GM21367 (cell line): ENCODE data around the gene RASA4B.
A peak's percentile ranks its signal among the peaks of the same experiment; 100 is the strongest.
"Not testable (repeated sequence)": the region's sequence is repeated elsewhere in the genome, so short reads cannot be mapped to it uniquely, and the experiment has no call there.

Experiments used
- ATAC-seq: cut with Tn5 transposase; IDR thresholded peaks from one replicate; pipeline ENCODE4 v1.9.1; 2021; ENCODE audit not compliant: unreplicated experiment

RASA4B gene

GRCh38 chr7:102517550-102518147 lies at the start of gene RASA4B:
Gene RASA4B (minus strand): TSS chr7:102517777. CDS start chr7:102517710, 67 bp downstream.
- ATAC-seq = peak; percentile 59

GRCh38 chr7:102550808-102551422 lies 33.3 kb upstream of the RASA4B start, which contains the start of gene SPDYE2:
Gene SPDYE2 (plus strand): TSS chr7:102551226. CDS start chr7:102553256, 2,030 bp downstream.
- ATAC-seq = not testable (repeated sequence)

- ATAC-seq = peak; percentile 76
Measured at GRCh38 chr7:102546353-102546752, 28.8 kb upstream of the RASA4B start.

- ATAC-seq = not testable (repeated sequence)
Measured at GRCh38 chr7:102545288-102545687, 27.7 kb upstream of the RASA4B start.

- ATAC-seq = not testable (repeated sequence)
Measured at GRCh38 chr7:102544372-102544771, 26.8 kb upstream of the RASA4B start.

GRCh38 chr7:102543596-102543995 lies 26.0 kb upstream of the RASA4B start, which contains the start of gene UPK3BL2:
Gene UPK3BL2 (minus strand): TSS chr7:102543696. CDS start chr7:102543636, 60 bp downstream.
- ATAC-seq = not testable (repeated sequence)

GRCh38 chr7:102542771-102543170 lies 25.2 kb upstream of the RASA4B start:
- not testable (repeated sequence) for ATAC-seq

GRCh38 chr7:102542083-102542482 lies 24.5 kb upstream of the RASA4B start:
- ATAC-seq = not testable (repeated sequence)

GRCh38 chr7:102540604-102541003 lies 23.0 kb upstream of the RASA4B start:
- not testable (repeated sequence) for ATAC-seq

- not testable (repeated sequence) for ATAC-seq
Measured at GRCh38 chr7:102535062-102535615, 17.6 kb upstream of the RASA4B start.

- ATAC-seq = not testable (repeated sequence)
Measured at GRCh38 chr7:102532127-102532526, 14.6 kb upstream of the RASA4B start.

GRCh38 chr7:102531583-102531982 lies 14.0 kb upstream of the RASA4B start:
- not testable (repeated sequence) for ATAC-seq

- ATAC-seq = not testable (repeated sequence)
Measured at GRCh38 chr7:102527822-102528793, 10.5 kb upstream of the RASA4B start.

- not testable (repeated sequence) for ATAC-seq
Measured at GRCh38 chr7:102527182-102527581, 9.6 kb upstream of the RASA4B start.

GRCh38 chr7:102524803-102525202 lies 7.2 kb upstream of the RASA4B start:
- not testable (repeated sequence) for ATAC-seq

- ATAC-seq = not testable (repeated sequence)
Measured at GRCh38 chr7:102520797-102521196, 3.2 kb upstream of the RASA4B start.

GRCh38 chr7:102516951-102517350 lies 626 bp downstream of the RASA4B start:
- ATAC-seq = not testable (repeated sequence)

GRCh38 chr7:102515889-102516288 lies 1.7 kb downstream of the RASA4B start:
- ATAC-seq = not testable (repeated sequence)

GRCh38 chr7:102514881-102515721 lies 2.5 kb downstream of the RASA4B start:
- ATAC-seq = peak; percentile 60
